Upper lobe of left lung (tissue), 6 donors: ENCODE measurements around the gene PXDN. TPM values are rescaled to one million over a fixed set of nuclear protein-coding genes. Genes with fewer than 3 reads are reported as not detected.

Experiments
- ATAC-seq, 2 donors: fragments of 200-7000 bp; cut with Tn5 transposase; one replicate each; pipeline ENCODE4 v1.9.1; 2022; ENCODE audit warnings: mild to moderate bottlenecking in 2 of 2, moderate library complexity in 2 of 2; ENCODE audit not compliant: low FRiP score in 2 of 2
- DNase-seq, 2 donors: peaks; one replicate each; pipeline ENCODE4 v3.0.0-alpha.2; 2019 to 2020
- H3K27ac ChIP-seq, 4 donors: fragments of 200-600 bp; sonication (generic); one replicate each; pipeline ENCODE4 v1.5.1; 2016 to 2019
- H3K27me3 ChIP-seq, 4 donors: fragments of 200-600 bp; sonication (generic); one replicate each; pipeline ENCODE4 v1.5.1; 2017 to 2019
- H3K36me3 ChIP-seq, 4 donors: fragments of 200-600 bp; sonication (generic); one replicate each; pipeline ENCODE4 v1.5.1; 2016 to 2019
- H3K4me1 ChIP-seq, 4 donors: fragments of 200-600 bp; sonication (generic); one replicate each; pipeline ENCODE4 v1.5.1; 2018 to 2019
- H3K4me3 ChIP-seq, 4 donors: fragments of 200-600 bp; sonication (generic); one replicate each; pipeline ENCODE4 v1.5.1; 2017 to 2019; ENCODE audit warnings: mild to moderate bottlenecking in 2 of 4, moderate library complexity in 1 of 4
- H3K9me3 ChIP-seq, 4 donors: fragments of 200-600 bp; sonication (generic); one replicate each; pipeline ENCODE4 v1.5.1; 2018 to 2019
- EP300 ChIP-seq, 4 donors: sonication (generic); formaldehyde crosslinking; IDR thresholded peaks; one replicate each; pipeline ENCODE4 v1.5.1; 2017; ENCODE audit warnings: antibody characterized with exemption in 4 of 4, control low read depth in 2 of 4
- POLR2A ChIP-seq, 4 donors: fragments of 450-650 bp; IDR thresholded peaks; one replicate each; pipeline ENCODE4 v1.5.1; 2016 to 2017; ENCODE audit warnings: antibody characterized with exemption in 4 of 4, mild to moderate bottlenecking in 2 of 4
- POLR2AphosphoS5 ChIP-seq, 2 donors: sonication (generic); formaldehyde crosslinking; IDR thresholded peaks; one replicate each; pipeline ENCODE4 v1.5.1; 2017; ENCODE audit warnings: antibody characterized with exemption in 2 of 2
- whole genome bisulfite sequencing, 2 donors: methylation state at CpG; one replicate each; pipeline ENCODE4 v1.1.5; 2017 to 2018; 5-methylcytosine and 5-hydroxymethylcytosine counted together
- total RNA-seq, 6 donors: library from RNA; depleted of rRNA in 4 of 6; stranded (reverse); fragments of >200 nt in 4 of 6; gene quantifications; one replicate each; pipeline versions ENCODE4 v1.1.0 to v1.2.1, GENCODE V29; 2016 to 2021
- TF ChIP-seq, protein P1 (sequence below), 6 experiments: fragments of 450-650 bp in 4 of 6; fragments of 200-600 bp in 2 of 6; sonication (generic) in 2 of 6; IDR thresholded peaks; one replicate each; pipeline ENCODE4 v1.5.1; 2016 to 2019; ENCODE audit warnings: antibody characterized with exemption in 6 of 6
- donor health status: DM: no; HTN: no; CAD: no; lungs with moderate emphysema.
- donor health status: DM: no; HTN: yes; CAD: no; lungs with severe emphysema.

Gene PXDN
- total RNA-seq, 6 donors from 2014 or later: 20.8 to 65.6 (median 38.5) TPM

DNA sequence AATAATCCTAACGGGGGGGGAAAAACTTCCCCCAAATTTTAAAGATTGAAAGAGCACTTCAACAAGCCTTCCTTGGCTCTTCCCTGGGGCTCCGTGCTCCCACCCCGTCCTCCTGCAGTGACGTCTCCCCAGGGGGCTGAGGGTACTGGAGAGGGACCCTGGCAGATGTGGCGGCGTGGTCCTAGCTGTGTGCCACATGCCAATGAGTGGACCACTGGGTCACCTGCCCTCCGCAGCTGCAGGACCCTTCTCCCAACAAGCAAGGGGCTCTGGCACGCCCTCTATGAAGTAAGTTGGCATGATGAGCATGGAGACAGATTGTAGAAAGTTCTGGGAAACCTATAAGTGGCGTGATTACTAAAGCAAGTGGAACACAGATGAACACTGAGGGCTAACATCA, 46.7 kb downstream of the PXDN start:
- H3K27ac ChIP-seq: peak overlapping the region; percentile 44 to 73 (median 57)

DNA sequence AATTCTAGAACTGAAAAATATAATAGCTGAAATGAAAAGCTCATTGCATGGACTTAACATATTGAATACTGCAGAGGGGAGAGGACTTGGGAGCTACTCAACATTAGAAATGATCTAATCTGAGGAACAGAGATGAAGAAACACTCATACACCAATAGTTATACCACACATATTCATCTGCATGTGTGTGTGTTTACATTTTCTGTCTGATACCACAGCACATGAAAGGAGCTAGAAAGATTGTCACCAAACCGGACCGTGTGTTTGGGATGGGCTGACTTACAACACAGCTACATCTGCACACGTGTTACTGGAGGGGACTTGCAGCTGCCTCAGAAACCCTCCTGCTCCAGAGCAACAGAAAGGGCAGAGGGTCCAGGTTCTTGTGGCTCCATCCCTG, 47.8 kb downstream of the PXDN start:
- TF ChIP-seq, protein P1, sequence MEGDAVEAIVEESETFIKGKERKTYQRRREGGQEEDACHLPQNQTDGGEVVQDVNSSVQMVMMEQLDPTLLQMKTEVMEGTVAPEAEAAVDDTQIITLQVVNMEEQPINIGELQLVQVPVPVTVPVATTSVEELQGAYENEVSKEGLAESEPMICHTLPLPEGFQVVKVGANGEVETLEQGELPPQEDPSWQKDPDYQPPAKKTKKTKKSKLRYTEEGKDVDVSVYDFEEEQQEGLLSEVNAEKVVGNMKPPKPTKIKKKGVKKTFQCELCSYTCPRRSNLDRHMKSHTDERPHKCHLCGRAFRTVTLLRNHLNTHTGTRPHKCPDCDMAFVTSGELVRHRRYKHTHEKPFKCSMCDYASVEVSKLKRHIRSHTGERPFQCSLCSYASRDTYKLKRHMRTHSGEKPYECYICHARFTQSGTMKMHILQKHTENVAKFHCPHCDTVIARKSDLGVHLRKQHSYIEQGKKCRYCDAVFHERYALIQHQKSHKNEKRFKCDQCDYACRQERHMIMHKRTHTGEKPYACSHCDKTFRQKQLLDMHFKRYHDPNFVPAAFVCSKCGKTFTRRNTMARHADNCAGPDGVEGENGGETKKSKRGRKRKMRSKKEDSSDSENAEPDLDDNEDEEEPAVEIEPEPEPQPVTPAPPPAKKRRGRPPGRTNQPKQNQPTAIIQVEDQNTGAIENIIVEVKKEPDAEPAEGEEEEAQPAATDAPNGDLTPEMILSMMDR (IDR thresholded peaks at IDR 0.05): no peak
- TF ChIP-seq POLR2A (IDR thresholded peaks at IDR 0.05) (no peak), POLR2AphosphoS5 (IDR thresholded peaks at IDR 0.05) (no peak), EP300 (IDR thresholded peaks at IDR 0.05) (no peak)
- no peaks in the 10 kb centered on the region for H3K27me3 ChIP-seq
- H3K27ac ChIP-seq: peak overlapping the region in 1 of 4 donors; percentile 68
- no peak for ATAC-seq
- WGBS, 2 donors: 75 to 87% methylated on average over 3 of the region's 3 CpGs
- no peak overlapping the region for H3K4me3 ChIP-seq
- DNase-seq: no peak
- H3K36me3 ChIP-seq: peaks cover 0 to 12% (median 5%) of the 10 kb centered on the region in 4 donors
- H3K4me1 ChIP-seq: peaks cover 4 to 14% (median 9%) of the 10 kb centered on the region in 4 donors
- no peaks in the 10 kb centered on the region for H3K9me3 ChIP-seq

More for the DNA sequence above, 46.7 kb downstream of the PXDN start:
- Histone ChIP-seq H3K4me3 (no peak overlapping the region), H3K36me3 (peaks cover 0 to 1% (median 0%) of the 10 kb centered on the region in 4 donors), H3K9me3 (no peaks in the 10 kb centered on the region), H3K27me3 (no peaks in the 10 kb centered on the region), H3K4me1 (peaks cover 6 to 18% (median 9%) of the 10 kb centered on the region in 4 donors)
- WGBS, 2 donors: 72 to 78% methylated on average over 5 to 9 of the region's 9 CpGs
- ATAC-seq (no peak), DNase-seq (peak in 1 of 2 donors; percentile 20)
- no peak for TF ChIP-seq EP300 (IDR thresholded peaks at IDR 0.05)
- TF ChIP-seq POLR2AphosphoS5 (IDR thresholded peaks at IDR 0.05): no peak
- no peak for TF ChIP-seq POLR2A (IDR thresholded peaks at IDR 0.05)
- TF ChIP-seq, protein P1 (IDR thresholded peaks at IDR 0.05): no peak

DNA sequence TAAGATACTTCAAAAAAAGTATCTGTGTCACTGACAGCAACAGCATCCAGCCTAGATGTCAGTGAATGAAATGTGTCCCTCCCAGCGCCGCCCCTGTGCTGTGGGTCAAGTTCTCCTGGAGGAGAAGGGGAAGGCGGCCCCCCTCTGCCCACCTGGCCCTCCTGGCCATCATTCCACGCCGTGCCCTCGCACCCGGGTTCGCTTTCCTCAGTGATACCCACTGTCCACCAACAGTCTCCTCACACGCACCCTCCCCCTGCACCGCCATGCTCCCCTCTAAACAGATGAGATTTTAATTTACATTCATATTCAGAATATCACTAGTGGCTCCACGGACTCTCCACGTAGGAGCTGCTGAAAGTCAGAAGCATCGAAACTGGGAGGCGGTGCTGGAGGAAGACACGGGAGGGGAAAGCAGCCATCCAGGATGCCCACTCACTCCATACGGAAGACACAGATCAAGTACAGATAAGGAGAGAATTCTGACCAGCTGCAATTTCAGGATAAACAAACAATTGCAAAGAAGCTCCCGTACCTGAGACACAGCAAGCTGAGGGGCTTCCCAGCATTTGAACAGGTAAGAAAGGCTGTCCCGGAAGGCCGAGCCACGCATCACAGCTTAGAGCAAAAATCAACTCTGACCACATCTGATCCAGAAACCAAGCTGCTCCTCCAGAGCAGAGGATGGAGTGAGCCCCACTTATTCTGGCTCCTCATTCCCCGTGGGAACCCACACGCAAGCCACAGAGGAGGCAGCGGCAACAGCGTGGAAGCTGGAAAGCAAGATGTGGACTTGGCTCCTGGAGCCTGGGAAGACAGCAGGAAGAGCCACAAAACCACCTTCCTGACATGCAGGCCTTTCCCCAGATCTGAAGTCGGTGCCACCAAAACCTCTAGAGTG, 49.7 kb downstream of the PXDN start:
- ATAC-seq (no peak), DNase-seq (no peak)
- peak overlapping the region in 1 of 4 donors; percentile 45 for H3K27ac ChIP-seq
- TF ChIP-seq POLR2A (IDR thresholded peaks at IDR 0.05): no peak
- TF ChIP-seq, protein P1 (IDR thresholded peaks at IDR 0.05): no peak
- no peak for TF ChIP-seq EP300 (IDR thresholded peaks at IDR 0.05)
- TF ChIP-seq POLR2AphosphoS5 (IDR thresholded peaks at IDR 0.05): no peak
- 80 to 87% methylated on average over 24 to 25 of the region's 25 CpGs for WGBS, 2 donors
- H3K9me3 ChIP-seq: no peaks in the 10 kb centered on the region
- H3K27me3 ChIP-seq: no peaks in the 10 kb centered on the region
- peaks cover 0 to 18% (median 5%) of the 10 kb centered on the region in 4 donors for H3K36me3 ChIP-seq
- H3K4me3 ChIP-seq: no peak overlapping the region
- H3K4me1 ChIP-seq: peaks cover 8 to 14% (median 9%) of the 10 kb centered on the region in 4 donors

DNA sequence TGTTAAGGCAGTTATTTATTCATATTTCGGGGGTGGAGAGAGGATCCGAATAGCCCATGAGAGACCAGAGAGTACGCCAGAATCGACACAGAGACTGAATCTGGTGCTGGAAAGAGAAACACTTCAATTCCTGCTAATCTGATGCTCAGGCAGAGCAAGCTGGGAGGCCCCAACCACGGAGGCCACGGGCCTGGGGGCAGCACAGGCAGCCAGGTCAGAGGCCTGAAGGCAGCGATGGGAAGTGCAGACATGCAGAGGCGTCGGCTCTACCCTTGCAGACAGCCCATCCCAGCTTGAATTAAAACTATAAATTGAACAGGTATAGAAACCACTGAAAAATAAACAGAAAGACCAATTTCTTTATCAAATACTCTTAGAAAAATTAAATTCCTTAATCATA, 50.6 kb downstream of the PXDN start:
- peaks cover 0 to 26% (median 7%) of the 10 kb centered on the region in 4 donors for H3K36me3 ChIP-seq
- H3K4me1 ChIP-seq: peaks cover under 1 to 14% (median 9%) of the 10 kb centered on the region in 4 donors
- WGBS, 2 donors: 85 to 87% methylated on average over 9 of the region's 9 CpGs
- H3K4me3 ChIP-seq: no peak overlapping the region
- TF ChIP-seq POLR2A (IDR thresholded peaks at IDR 0.05) (no peak), POLR2AphosphoS5 (IDR thresholded peaks at IDR 0.05) (no peak), EP300 (IDR thresholded peaks at IDR 0.05) (no peak)
- TF ChIP-seq, protein P1 (IDR thresholded peaks at IDR 0.05): no peak
- no peaks in the 10 kb centered on the region for H3K9me3 ChIP-seq
- no peak for DNase-seq
- H3K27me3 ChIP-seq: no peaks in the 10 kb centered on the region
- H3K27ac ChIP-seq: no peak overlapping the region
- ATAC-seq: no peak
